GM18867 (cell line): ENCODE data around the gene ZNF583.

ENCODE experiments used
- ATAC-seq: cut with Tn5 transposase; IDR thresholded peaks from one replicate; pipeline ENCODE4 v1.9.1; 2021; ENCODE audit warnings: mild to moderate bottlenecking, moderate library complexity; ENCODE audit not compliant: unreplicated experiment

Gene ZNF583

GRCh38 chr19:56441206-56441792, 37.2 kb downstream of the ZNF583 start:
- no peak for ATAC-seq

- ATAC-seq = no peak
Measured at GRCh38 chr19:56474308-56474707, 70.2 kb downstream of the ZNF583 start.

- ATAC-seq = no peak
Measured at GRCh38 chr19:56476093-56476492, 72.0 kb downstream of the ZNF583 start.
